Mesendoderm (in vitro differentiated cells): ENCODE measurements around the gene PHOSPHO2. TPM values are rescaled to one million over a fixed set of nuclear protein-coding genes. Genes with fewer than 3 reads are reported as not detected.

Experiments
- DNase-seq: peaks from one replicate; pipeline ENCODE4 v3.0.0; 2013
- H2AK5ac ChIP-seq: 2 replicates; pipeline ENCODE4 v1.6.1; 2013; ENCODE audit warnings: low read length, inconsistent platforms
- H2BK120ac ChIP-seq: 2 replicates; pipeline ENCODE4 v1.6.1; 2013; ENCODE audit warnings: low read depth, mild to moderate bottlenecking, low read length, moderate library complexity, mixed read lengths
- H2BK15ac ChIP-seq: replicated peaks from 2 replicates; pipeline ENCODE4 v1.6.1; 2013; ENCODE audit warnings: low read depth, mild to moderate bottlenecking, moderate library complexity
- H2BK5ac ChIP-seq: 2 replicates; pipeline ENCODE4 v1.6.1; 2013; ENCODE audit warnings: low read length, inconsistent platforms
- H3K18ac ChIP-seq: 2 replicates; pipeline ENCODE4 v1.6.1; 2013; ENCODE audit warnings: mild to moderate bottlenecking, low read length, mixed read lengths
- H3K23ac ChIP-seq: one replicate; pipeline ENCODE4 v1.6.1; 2013; ENCODE audit warnings: low read length
- H3K27ac ChIP-seq: 2 replicates; pipeline ENCODE4 v1.5.1; 2013; ENCODE audit warnings: low read depth, mild to moderate bottlenecking, inconsistent platforms, low read length, moderate library complexity
- H3K27me3 ChIP-seq: 2 replicates; pipeline ENCODE4 v1.6.1; 2013; ENCODE audit warnings: low read length, control low read depth, mild to moderate bottlenecking, inconsistent platforms; ENCODE audit not compliant: insufficient read depth, poor library complexity
- H3K36me3 ChIP-seq: 2 replicates; pipeline ENCODE4 v1.6.1; 2013; ENCODE audit warnings: low read length, inconsistent platforms; ENCODE audit not compliant: control insufficient read depth, insufficient read depth
- H3K4ac ChIP-seq: one replicate; pipeline ENCODE4 v1.6.1; 2013; ENCODE audit warnings: low read depth, mild to moderate bottlenecking, low read length, moderate library complexity
- H3K4me1 ChIP-seq: 2 replicates; pipeline ENCODE4 v1.6.1; 2013; ENCODE audit warnings: low read depth, low read length, inconsistent platforms; ENCODE audit not compliant: control insufficient read depth
- H3K4me2 ChIP-seq: 2 replicates; pipeline ENCODE4 v1.6.1; 2013; ENCODE audit warnings: low read length
- H3K4me3 ChIP-seq: 2 replicates; pipeline ENCODE4 v1.5.1; 2013; ENCODE audit warnings: mild to moderate bottlenecking, low read length
- H3K56ac ChIP-seq: one replicate; pipeline ENCODE4 v1.6.1; 2013; ENCODE audit warnings: low read length
- H3K79me1 ChIP-seq: 2 replicates; pipeline ENCODE4 v1.6.1; 2013; ENCODE audit warnings: low read length, inconsistent platforms
- H3K79me2 ChIP-seq: 2 replicates; pipeline ENCODE4 v1.6.1; 2013; ENCODE audit warnings: mild to moderate bottlenecking, low read length; ENCODE audit not compliant: control insufficient read depth, insufficient read depth
- H3K9ac ChIP-seq: 2 replicates; pipeline ENCODE4 v1.6.1; 2013; ENCODE audit warnings: low read length, inconsistent platforms
- H4K5ac ChIP-seq: one replicate; pipeline ENCODE4 v1.6.1; 2013; ENCODE audit warnings: low read length
- H4K8ac ChIP-seq: one replicate; pipeline ENCODE4 v1.6.1; 2013; ENCODE audit warnings: low read depth, mild to moderate bottlenecking, control low read depth, low read length, moderate library complexity
- WGBS: extraction: QIAGEN DNeasy Blood & Tissue Kit; methylation state at CpG from one replicate; pipeline ENCODE4 v1.1.7; 2013; ENCODE audit warnings: low lambda C conversion rate, missing lambda C conversion rate; ENCODE audit not compliant: insufficient coverage; ENCODE audit errors: extremely low coverage; 5-methylcytosine and 5-hydroxymethylcytosine counted together
- small RNA-seq: library from polyadenylated mRNA; stranded (forward); fragments of <200 nt; extraction: miRNeasy Mini kit (QIAGEN cat#:217004); gene quantifications from one replicate; pipeline ENCODE3, GENCODE V24; 2013; ENCODE audit not compliant: insufficient read depth

The PHOSPHO2 gene

DNA sequence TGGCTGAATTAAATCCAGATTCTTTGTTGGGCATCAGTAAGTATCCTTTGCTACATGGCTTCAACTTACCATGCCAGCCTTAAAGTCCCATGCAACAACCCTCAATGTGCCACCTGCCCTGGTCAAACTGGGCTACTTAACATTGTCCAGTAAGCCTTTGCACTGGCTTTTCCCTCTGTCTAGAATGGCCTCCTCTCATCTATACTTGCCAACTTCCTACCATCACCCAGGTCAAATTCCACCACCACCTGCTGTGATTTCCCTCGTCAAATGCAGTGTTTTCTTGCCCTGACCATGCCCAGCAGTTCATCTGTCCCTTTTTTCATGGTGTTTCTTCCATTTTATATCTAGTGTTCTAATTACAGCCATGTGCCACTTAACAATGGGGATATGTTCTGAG lies 45.1 kb downstream of the PHOSPHO2 start:
- no peak overlapping the region for H3K4me3 ChIP-seq
- peaks cover 3% of the 10 kb centered on the region for H3K36me3 ChIP-seq
- WGBS = no CpG with 5 or more reads among the region's 1 CpG
- no peak overlapping the region for H3K9ac ChIP-seq
- H3K79me1 ChIP-seq = peaks cover 11% of the 10 kb centered on the region
- H3K27me3 ChIP-seq = no peaks in the 10 kb centered on the region
- no peak overlapping the region for H2BK15ac ChIP-seq
- peaks cover 12% of the 10 kb centered on the region for H3K79me2 ChIP-seq
- no peak overlapping the region for H3K4ac ChIP-seq
- no peak for DNase-seq
- no peak overlapping the region for H3K4me2 ChIP-seq
- no peak overlapping the region for H2AK5ac ChIP-seq
- H3K56ac ChIP-seq = no peak overlapping the region
- H3K4me1 ChIP-seq = no peaks in the 10 kb centered on the region
- H3K27ac ChIP-seq = no peak overlapping the region
- H4K8ac ChIP-seq = no peak overlapping the region
- no peak overlapping the region for H2BK5ac ChIP-seq
- no peak overlapping the region for H2BK120ac ChIP-seq
- no peak overlapping the region for H3K23ac ChIP-seq
- no peak overlapping the region for H3K18ac ChIP-seq
- no peak overlapping the region for H4K5ac ChIP-seq

DNA sequence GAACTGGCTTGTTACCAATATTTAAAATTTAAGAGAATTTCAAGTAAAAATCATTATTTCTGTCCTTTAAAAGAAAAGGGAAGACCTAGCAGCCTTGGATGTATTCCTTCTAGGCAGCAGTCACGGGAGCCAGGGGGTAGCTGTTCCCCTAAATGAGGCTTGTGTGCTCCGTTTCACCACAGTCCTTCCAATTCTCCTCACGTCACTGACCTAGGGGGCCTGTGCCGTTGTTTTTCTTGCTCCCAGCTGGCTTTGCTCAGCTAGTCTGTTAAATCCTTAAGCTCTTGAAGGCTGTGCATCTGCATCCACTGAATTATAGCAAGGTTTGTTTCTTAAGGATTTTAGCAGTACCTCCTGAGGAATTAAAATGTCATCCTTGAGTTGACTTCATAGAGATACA lies 49.3 kb downstream of the PHOSPHO2 start:
- no peak for DNase-seq
- no peak overlapping the region for H2BK15ac ChIP-seq
- no peak overlapping the region for H4K5ac ChIP-seq
- H3K9ac ChIP-seq = no peak overlapping the region
- no peak overlapping the region for H3K18ac ChIP-seq
- no peak overlapping the region for H3K4me2 ChIP-seq
- H3K4me3 ChIP-seq = no peak overlapping the region
- H3K79me2 ChIP-seq = no peaks in the 10 kb centered on the region
- no peak overlapping the region for H3K27ac ChIP-seq
- H3K4me1 ChIP-seq = no peaks in the 10 kb centered on the region
- no peak overlapping the region for H3K4ac ChIP-seq
- H3K56ac ChIP-seq = no peak overlapping the region
- H3K36me3 ChIP-seq = peaks cover 1% of the 10 kb centered on the region
- H2BK120ac ChIP-seq = no peak overlapping the region
- H2AK5ac ChIP-seq = no peak overlapping the region
- no peak overlapping the region for H4K8ac ChIP-seq
- H3K79me1 ChIP-seq = peaks cover 1% of the 10 kb centered on the region
- no peak overlapping the region for H3K23ac ChIP-seq
- no peaks in the 10 kb centered on the region for H3K27me3 ChIP-seq
- WGBS = no CpG with 5 or more reads among the region's 4 CpGs
- no peak overlapping the region for H2BK5ac ChIP-seq

DNA sequence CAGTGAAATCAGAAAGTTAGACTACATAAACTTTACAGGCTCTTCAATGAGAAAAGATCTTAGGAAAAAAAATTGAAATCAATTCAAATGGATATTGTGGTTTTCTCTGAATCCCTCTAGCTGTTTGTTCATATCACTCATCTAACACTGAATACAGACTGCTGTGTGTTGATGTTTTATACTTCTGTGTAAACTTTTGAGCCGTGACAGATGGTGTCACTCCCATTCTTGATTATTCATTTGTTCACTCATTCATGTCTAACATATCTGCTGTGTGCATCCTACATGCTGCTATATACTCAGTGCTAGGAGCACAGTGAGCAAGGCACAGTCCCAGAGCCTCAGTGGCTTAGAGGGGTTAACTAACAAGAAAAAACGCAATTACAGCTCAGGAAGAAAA lies 52.0 kb downstream of the PHOSPHO2 start:
- Histone ChIP-seq H3K18ac (no peak overlapping the region), H4K8ac (no peak overlapping the region)

DNA sequence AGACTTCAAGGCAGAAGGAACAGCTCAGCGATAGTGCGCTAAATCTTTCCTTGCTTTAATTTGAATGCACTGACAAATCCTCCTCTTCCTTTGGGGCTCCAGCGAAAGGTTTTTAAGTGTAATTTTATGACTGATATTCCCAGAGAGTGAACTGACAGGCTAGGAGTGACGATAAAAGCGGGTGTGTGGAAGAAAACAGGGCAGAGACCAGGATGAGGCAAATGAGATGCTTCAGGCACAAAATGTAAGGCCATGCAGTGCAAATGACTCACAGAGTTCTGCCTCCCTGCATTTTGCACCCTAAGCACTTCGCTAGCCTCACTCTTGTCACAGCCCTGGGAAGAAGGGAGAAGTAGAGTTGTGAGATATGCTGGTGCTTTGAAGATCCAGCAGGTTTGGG lies 54.0 kb downstream of the PHOSPHO2 start:
- no peak overlapping the region for H4K8ac ChIP-seq
- no peak overlapping the region for H3K23ac ChIP-seq
- H3K4ac ChIP-seq = no peak overlapping the region
- peaks cover 8% of the 10 kb centered on the region for H3K36me3 ChIP-seq
- WGBS = no CpG with 5 or more reads among the region's 6 CpGs
- H3K27ac ChIP-seq = no peak overlapping the region
- no peak for DNase-seq
- H3K4me2 ChIP-seq = no peak overlapping the region
- H2BK120ac ChIP-seq = no peak overlapping the region
- no peaks in the 10 kb centered on the region for H3K79me2 ChIP-seq
- no peaks in the 10 kb centered on the region for H3K79me1 ChIP-seq
- no peak overlapping the region for H3K9ac ChIP-seq
- H4K5ac ChIP-seq = no peak overlapping the region
- H2BK15ac ChIP-seq = no peak overlapping the region
- no peak overlapping the region for H2AK5ac ChIP-seq
- no peaks in the 10 kb centered on the region for H3K27me3 ChIP-seq
- H3K18ac ChIP-seq = no peak overlapping the region
- no peak overlapping the region for H2BK5ac ChIP-seq
- no peak overlapping the region for H3K56ac ChIP-seq
- no peak overlapping the region for H3K4me3 ChIP-seq
- no peaks in the 10 kb centered on the region for H3K4me1 ChIP-seq

More for the DNA sequence above, 52.0 kb downstream of the PHOSPHO2 start:
- Histone ChIP-seq H3K56ac (no peak overlapping the region), H2BK15ac (no peak overlapping the region), H4K5ac (no peak overlapping the region), H3K9ac (no peak overlapping the region), H3K27ac (no peak overlapping the region), H3K4me3 (no peak overlapping the region), H3K36me3 (peaks cover 8% of the 10 kb centered on the region), H3K4me2 (no peak overlapping the region), H2AK5ac (no peak overlapping the region), H3K23ac (no peak overlapping the region), H3K79me1 (peaks cover 1% of the 10 kb centered on the region), H3K27me3 (no peaks in the 10 kb centered on the region), H2BK5ac (no peak overlapping the region), H3K4ac (no peak overlapping the region), H2BK120ac (no peak overlapping the region), H3K79me2 (no peaks in the 10 kb centered on the region), H3K4me1 (no peaks in the 10 kb centered on the region)
- no CpG with 5 or more reads among the region's 2 CpGs for WGBS
- no peak for DNase-seq

Small RNAs within 50 kb of the gene (small RNA-seq; reads per million reads assigned to genes)
- not detected for gene RF00432
